Uterus (tissue), 4 donors: ENCODE data around the gene KPNA4. TPM values are rescaled to one million over a fixed set of nuclear protein-coding genes. Genes with fewer than 3 reads are reported as not detected.

ENCODE experiments used
- DNase-seq, 2 donors: peaks; one replicate each; pipeline ENCODE4 v3.0.0-alpha.2; 2019 to 2020
- H3K27ac ChIP-seq, 2 donors: fragments of 200-600 bp; sonication (generic); 1 replicate in 1 of 2; 2 replicates in 1 of 2; pipeline ENCODE4 v1.5.1; 2016 to 2018
- H3K27me3 ChIP-seq, 2 donors: fragments of 200-600 bp; sonication (generic); one replicate each; pipeline ENCODE4 v1.5.1; 2018 to 2019; ENCODE audit warnings: control low read depth in 1 of 2
- H3K36me3 ChIP-seq, 2 donors: fragments of 200-600 bp; sonication (generic); one replicate each; pipeline ENCODE4 v1.5.1; 2019; ENCODE audit warnings: control low read depth in 1 of 2
- H3K4me1 ChIP-seq, 2 donors: fragments of 200-600 bp; sonication (generic); one replicate each; pipeline ENCODE4 v1.5.1; 2018 to 2019; ENCODE audit warnings: control low read depth in 1 of 2
- H3K4me3 ChIP-seq, 2 donors: fragments of 200-600 bp; sonication (generic); 1 replicate in 1 of 2; 2 replicates in 1 of 2; pipeline ENCODE4 v1.5.1; 2018 to 2019; ENCODE audit warnings: mild to moderate bottlenecking in 1 of 2
- H3K9me3 ChIP-seq, 2 donors: fragments of 200-600 bp; sonication (generic); one replicate each; pipeline ENCODE4 v1.5.1; 2019; ENCODE audit warnings: control low read depth in 1 of 2
- POLR2A ChIP-seq, 2 donors: fragments of 450-650 bp; IDR thresholded peaks; one replicate each; pipeline ENCODE4 v1.6.1; 2016; ENCODE audit warnings: antibody characterized with exemption in 2 of 2, mild to moderate bottlenecking in 1 of 2, moderate library complexity in 1 of 2
- intact Hi-C: fragments of 100-400 bp; cut with DNase I; formaldehyde crosslinking; loops from one replicate; pipeline ENCODE4 v1.15.1; 2023; ENCODE audit warnings: low total_unique reads
- total RNA-seq, 4 donors: library from RNA; depleted of rRNA in 3 of 4; stranded (reverse); fragments of >200 nt in 3 of 4; gene quantifications; one replicate each; pipeline versions ENCODE4 v1.1.0 to v1.2.4, GENCODE V29; 2014 to 2023
- TF ChIP-seq, protein P1 (sequence below), 4 experiments: fragments of 200-600 bp in 2 of 4; fragments of 450-650 bp in 2 of 4; sonication (generic) in 2 of 4; IDR thresholded peaks; one replicate each; pipeline ENCODE4 v1.5.1; 2016 to 2019; ENCODE audit warnings: antibody characterized with exemption in 4 of 4, mild to moderate bottlenecking in 2 of 4, moderate library complexity in 1 of 4
- donor health status: DM: yes; HTN: yes; CAD: no.

Gene KPNA4
- total RNA-seq, 4 donors from 2014 or later: 18.5 to 72.7 (median 33.5) TPM

- intact Hi-C loops: no loop called here
- no peaks in the 10 kb centered on the region for H3K27me3 ChIP-seq
- no peak overlapping the region for H3K4me3 ChIP-seq
- TF ChIP-seq, protein P1, sequence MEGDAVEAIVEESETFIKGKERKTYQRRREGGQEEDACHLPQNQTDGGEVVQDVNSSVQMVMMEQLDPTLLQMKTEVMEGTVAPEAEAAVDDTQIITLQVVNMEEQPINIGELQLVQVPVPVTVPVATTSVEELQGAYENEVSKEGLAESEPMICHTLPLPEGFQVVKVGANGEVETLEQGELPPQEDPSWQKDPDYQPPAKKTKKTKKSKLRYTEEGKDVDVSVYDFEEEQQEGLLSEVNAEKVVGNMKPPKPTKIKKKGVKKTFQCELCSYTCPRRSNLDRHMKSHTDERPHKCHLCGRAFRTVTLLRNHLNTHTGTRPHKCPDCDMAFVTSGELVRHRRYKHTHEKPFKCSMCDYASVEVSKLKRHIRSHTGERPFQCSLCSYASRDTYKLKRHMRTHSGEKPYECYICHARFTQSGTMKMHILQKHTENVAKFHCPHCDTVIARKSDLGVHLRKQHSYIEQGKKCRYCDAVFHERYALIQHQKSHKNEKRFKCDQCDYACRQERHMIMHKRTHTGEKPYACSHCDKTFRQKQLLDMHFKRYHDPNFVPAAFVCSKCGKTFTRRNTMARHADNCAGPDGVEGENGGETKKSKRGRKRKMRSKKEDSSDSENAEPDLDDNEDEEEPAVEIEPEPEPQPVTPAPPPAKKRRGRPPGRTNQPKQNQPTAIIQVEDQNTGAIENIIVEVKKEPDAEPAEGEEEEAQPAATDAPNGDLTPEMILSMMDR (IDR thresholded peaks at IDR 0.05): no peak
- no peak for TF ChIP-seq POLR2A (IDR thresholded peaks at IDR 0.05)
- H3K27ac ChIP-seq: no peak overlapping the region
- no peak for DNase-seq
- no peaks in the 10 kb centered on the region for H3K9me3 ChIP-seq
- H3K4me1 ChIP-seq: no peaks in the 10 kb centered on the region
- H3K36me3 ChIP-seq: no peaks in the 10 kb centered on the region
Measured at GRCh38 chr3:160450846-160451245, 114.5 kb downstream of the KPNA4 start.

DNA sequence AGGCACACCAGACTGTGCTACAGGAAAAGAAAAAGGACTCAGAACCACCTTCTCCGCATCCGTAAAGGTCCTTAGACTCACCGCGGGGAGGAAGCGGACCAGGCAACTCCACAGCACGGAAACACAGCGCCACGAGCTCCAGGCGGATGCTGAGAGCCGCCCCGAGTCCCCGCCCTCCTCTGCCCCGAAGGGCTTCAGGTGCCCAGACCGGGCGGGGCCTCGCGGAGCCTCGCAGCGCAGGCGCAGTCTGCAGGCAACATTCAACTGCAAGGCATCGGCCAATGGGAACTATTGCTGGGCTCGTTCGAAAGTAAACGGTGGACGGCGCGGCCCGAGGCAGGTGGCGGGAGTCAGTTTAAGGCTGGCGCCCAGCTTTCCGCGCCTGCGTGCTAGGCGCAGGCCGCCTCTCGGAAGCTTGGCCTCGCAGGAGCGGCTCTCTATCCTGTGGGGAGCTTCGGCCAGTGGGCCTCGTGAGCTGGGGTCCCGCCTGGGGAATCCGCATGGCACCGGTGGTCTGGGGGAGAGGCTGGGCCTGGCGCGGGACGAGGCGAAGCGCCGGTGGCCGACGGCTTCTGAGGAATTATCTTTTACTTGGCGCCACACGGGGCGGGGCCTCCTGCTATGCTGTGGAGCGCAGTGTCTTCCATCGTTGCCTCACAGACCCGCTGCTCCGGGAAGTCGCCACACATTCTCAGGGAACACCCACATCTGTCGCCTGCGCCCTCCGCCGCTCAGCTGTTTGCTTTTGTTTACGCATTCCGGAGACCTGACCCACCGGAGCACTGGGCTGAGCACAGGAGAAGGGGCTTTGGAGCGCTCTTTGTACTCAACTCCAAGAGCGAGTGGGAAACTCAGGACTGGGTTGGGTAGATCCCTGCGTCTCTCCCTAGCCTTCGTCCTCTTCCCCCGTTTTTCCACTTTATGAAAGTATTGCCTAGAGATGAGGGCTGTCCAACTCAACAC lies 115.5 kb downstream of the KPNA4 start, which contains the start of gene TRIM59:
Gene TRIM59, minus strand, starts transcription at position 151 of the 963 bp plus-strand sequence. CDS start 10,603 bp downstream, outside the sequence.
- no peaks in the 10 kb centered on the region for H3K36me3 ChIP-seq

GRCh38 chr3:160448845-160449635 lies 116.3 kb downstream of the KPNA4 start:
- Histone ChIP-seq H3K27me3 (no peaks in the 10 kb centered on the region), H3K9me3 (no peaks in the 10 kb centered on the region), H3K4me1 (no peaks in the 10 kb centered on the region), H3K36me3 (no peaks in the 10 kb centered on the region), H3K4me3 (peak overlapping the region; percentile 34 to 51), H3K27ac (peak overlapping the region; percentile 51 to 64)
- intact Hi-C loops: no loop called here
- TF ChIP-seq, protein P1 (IDR thresholded peaks at IDR 0.05): no peak
- no peak for TF ChIP-seq POLR2A (IDR thresholded peaks at IDR 0.05)
- DNase-seq: no peak

More for the DNA sequence above, 115.5 kb downstream of the KPNA4 start, which contains the start of gene TRIM59:
- H3K27me3 ChIP-seq: no peaks in the 10 kb centered on the region
- DNase-seq: peak; percentile 80 to 85
- no peaks in the 10 kb centered on the region for H3K4me1 ChIP-seq
- H3K9me3 ChIP-seq: no peaks in the 10 kb centered on the region
- peak within 1 kb of the TSS; percentile 51 to 64 for H3K27ac ChIP-seq
- peak within 1 kb of the TSS; percentile 34 to 51 for H3K4me3 ChIP-seq
- TF ChIP-seq, protein P1 (IDR thresholded peaks at IDR 0.05): no peak
- TF ChIP-seq POLR2A (IDR thresholded peaks at IDR 0.05): peak in 1 of 2 donors; percentile 29
- intact Hi-C loops: no loop called here

DNA sequence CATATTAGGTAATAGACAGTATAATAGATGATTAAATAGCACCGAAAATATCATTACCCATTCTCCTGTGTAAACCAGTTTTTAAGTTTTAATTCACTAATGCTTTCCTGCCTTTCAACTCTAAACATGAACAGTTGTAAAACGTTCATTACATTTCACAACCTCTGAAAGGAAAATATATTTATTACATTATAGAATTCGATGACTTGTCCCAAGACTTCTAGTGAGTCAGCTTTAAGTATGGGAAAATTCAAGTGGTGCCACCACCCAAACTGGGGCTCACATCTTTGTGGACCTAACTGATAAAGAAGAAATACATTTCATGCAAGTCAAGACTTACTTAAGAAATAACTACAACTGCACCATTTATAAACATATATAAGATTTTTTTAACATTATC lies 117.8 kb downstream of the KPNA4 start:
- no peaks in the 10 kb centered on the region for H3K9me3 ChIP-seq
- intact Hi-C loops: no loop called here
- no peaks in the 10 kb centered on the region for H3K27me3 ChIP-seq
- no peaks in the 10 kb centered on the region for H3K4me1 ChIP-seq
- TF ChIP-seq, protein P1 (IDR thresholded peaks at IDR 0.05): no peak
- no peak for TF ChIP-seq POLR2A (IDR thresholded peaks at IDR 0.05)
- DNase-seq: no peak
- H3K27ac ChIP-seq: no peak overlapping the region
- H3K36me3 ChIP-seq: no peaks in the 10 kb centered on the region
- H3K4me3 ChIP-seq: no peak overlapping the region
